Retinal pigment epithelial cell (primary cell): Measurements from ENCODE around the gene TMEM196.
"Not testable (repeated sequence)": the region's sequence is repeated elsewhere in the genome, so short reads cannot be mapped to it uniquely, and the experiment has no call there.

Experiments used
- DNase-seq: peaks from one replicate; pipeline ENCODE4 v3.0.0-alpha.2; 2010; ENCODE audit warnings: low read depth
- H3K4me3 ChIP-seq: 2 replicates; pipeline ENCODE4 v1.5.1; 2011; ENCODE audit warnings: mild to moderate bottlenecking, low read length, control low read depth, moderate library complexity
- CTCF ChIP-seq: conservative IDR thresholded peaks from 2 replicates; pipeline ENCODE4 v1.5.1; 2011; ENCODE audit warnings: low read depth, low read length, control low read depth, inconsistent platforms

TMEM196 gene

DNA sequence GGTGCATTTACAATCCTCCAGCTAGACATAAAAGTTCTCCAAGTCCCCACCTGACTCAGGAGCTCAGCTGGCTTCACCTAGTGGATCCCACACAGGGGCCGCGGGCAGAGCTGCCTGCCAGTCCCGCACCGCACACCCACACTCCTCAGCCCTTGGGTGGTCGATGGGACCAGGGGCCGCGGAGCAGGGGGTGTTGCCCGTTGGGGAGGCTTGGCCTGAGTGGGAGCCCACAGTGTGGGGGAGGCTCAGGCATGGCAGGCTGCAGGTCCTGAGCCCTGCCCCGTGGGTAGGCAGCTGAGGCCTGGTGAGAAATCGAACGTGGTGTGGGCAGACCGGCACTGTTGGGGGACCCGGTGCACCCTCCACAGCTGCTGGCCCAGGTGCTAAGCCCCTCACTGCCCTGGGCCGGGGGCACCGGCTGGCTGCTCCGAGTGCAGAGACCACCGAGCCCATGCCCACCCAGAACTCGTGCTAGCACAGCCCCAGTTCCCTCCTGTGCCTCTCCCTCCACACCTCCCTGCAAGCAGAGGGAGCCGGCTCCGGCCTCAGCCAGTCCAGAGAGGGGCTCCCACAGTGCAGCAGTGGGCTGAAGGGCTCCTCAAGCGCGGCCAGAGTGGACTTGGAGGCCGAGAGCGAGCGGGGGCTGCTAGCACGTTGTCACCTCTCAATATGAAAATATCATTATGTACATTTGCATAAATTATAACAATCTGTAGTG, 81.1 kb downstream of the TMEM196 start:
- no peak for DNase-seq
- TF ChIP-seq CTCF, result no peak
- no peak overlapping the region for H3K4me3 ChIP-seq

- no peak for DNase-seq
- no peak for TF ChIP-seq CTCF
- H3K4me3 ChIP-seq, result no peak overlapping the region
Observed at GRCh38 chr7:19690736-19691135, 82.7 kb downstream of the TMEM196 start.

GRCh38 chr7:19689130-19689529, 84.3 kb downstream of the TMEM196 start:
- H3K4me3 ChIP-seq, DNase-seq: not testable (repeated sequence)

DNA sequence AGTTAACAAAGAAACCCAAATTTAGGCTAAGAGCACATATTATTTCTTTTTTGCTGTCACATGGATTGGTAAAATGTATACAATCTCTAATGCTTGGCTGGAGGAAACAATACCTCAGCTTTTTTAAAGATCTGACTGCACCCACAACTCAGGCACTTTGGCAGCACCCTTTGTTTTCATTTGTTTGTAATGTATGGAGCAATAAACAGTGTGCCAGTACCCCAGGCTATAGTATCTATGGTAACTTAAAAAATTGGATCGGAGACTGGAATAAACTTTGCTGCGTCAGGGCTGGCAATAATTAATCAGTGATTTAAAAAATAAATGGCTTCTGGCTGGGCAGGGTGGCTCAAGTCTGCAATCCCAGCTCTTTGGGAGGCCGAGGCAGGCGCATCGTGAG, 91.8 kb downstream of the TMEM196 start:
- no peak for TF ChIP-seq CTCF
- DNase-seq, result no peak

GRCh38 chr7:19677180-19677579, 96.2 kb downstream of the TMEM196 start:
- DNase-seq, result no peak
- TF ChIP-seq CTCF, result no peak
- H3K4me3 ChIP-seq, result no peak overlapping the region

More for the DNA sequence above, 91.8 kb downstream of the TMEM196 start:
- H3K4me3 ChIP-seq, result no peak overlapping the region

- no peak for TF ChIP-seq CTCF
- no peak overlapping the region for H3K4me3 ChIP-seq
- DNase-seq, result no peak
Observed at GRCh38 chr7:19675816-19676215, 97.6 kb downstream of the TMEM196 start.

DNA sequence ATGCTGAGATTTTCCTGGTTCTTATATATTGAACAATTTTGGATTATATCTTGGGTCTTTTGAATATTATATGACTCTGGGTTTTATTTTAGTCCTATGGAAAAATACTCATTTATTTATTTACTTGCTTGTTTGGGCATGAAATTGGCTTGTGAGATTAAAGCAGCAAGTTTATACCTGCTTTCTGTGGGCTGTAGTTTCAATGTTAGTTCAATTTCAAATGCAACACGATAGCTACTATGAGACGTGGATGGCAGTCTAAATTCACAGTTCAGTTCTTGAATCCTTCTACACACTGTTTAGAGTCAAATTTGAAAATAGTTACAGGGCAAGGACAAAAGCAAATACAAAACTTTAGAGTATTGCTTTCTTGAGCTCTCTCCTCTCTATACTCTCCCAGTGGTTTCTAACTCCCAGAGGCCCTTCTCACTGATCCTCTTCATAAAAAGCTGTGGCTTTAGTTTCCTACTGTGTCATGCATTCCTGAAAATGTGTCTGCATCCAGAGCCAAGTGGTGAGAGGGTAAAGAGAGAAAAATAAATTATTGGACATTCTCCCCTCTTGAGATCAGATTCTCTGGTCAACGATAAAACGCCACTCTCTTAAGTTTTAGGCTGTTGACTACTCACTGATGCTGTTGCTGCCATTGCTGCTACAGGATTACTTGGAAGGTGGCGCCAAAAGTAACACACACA, 99.0 kb downstream of the TMEM196 start:
- TF ChIP-seq CTCF, result no peak
- H3K4me3 ChIP-seq, result no peak overlapping the region
- DNase-seq, result no peak
